ENCODE data around the gene UCP3. TPM values are rescaled to one million over a fixed set of nuclear protein-coding genes. Genes with fewer than 3 reads are reported as not detected.
"Not testable (repeated sequence)": the region's sequence is repeated elsewhere in the genome, so short reads cannot be mapped to it uniquely, and the experiment has no call there.

Gene UCP3
- total RNA-seq, 1 donor from 2014 or later: not detected

DNA sequence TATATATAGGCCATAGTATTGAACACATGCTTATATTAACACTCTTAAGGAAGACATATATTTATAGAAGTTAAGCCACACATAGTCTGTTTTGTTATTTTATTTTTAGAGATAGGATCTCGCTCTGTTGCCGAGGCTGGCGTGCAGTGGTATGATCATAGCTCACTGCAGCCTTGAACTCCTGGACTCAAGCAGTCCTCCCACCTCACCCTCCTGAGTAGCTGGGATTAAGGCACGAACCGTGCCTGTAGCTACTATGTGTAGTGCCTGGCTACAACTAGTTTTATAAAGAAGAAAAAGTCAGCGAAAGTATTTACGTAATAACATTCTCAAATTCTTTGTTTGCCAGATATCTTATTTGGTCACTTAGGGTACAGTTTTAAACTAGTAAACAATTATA is 20.7 kb downstream of the UCP3 start:
- no peak overlapping the region for H3K4me3 ChIP-seq
- DNase-seq (ENCODE audit: low spot score in 2 of 2): no peak
- no peaks in the 10 kb centered on the region for H3K27me3 ChIP-seq
- peaks cover 5 to 11% of the 10 kb centered on the region in 2 donors for H3K4me1 ChIP-seq
- H3K9me3 ChIP-seq: no peaks in the 10 kb centered on the region
- TF ChIP-seq, protein P1, sequence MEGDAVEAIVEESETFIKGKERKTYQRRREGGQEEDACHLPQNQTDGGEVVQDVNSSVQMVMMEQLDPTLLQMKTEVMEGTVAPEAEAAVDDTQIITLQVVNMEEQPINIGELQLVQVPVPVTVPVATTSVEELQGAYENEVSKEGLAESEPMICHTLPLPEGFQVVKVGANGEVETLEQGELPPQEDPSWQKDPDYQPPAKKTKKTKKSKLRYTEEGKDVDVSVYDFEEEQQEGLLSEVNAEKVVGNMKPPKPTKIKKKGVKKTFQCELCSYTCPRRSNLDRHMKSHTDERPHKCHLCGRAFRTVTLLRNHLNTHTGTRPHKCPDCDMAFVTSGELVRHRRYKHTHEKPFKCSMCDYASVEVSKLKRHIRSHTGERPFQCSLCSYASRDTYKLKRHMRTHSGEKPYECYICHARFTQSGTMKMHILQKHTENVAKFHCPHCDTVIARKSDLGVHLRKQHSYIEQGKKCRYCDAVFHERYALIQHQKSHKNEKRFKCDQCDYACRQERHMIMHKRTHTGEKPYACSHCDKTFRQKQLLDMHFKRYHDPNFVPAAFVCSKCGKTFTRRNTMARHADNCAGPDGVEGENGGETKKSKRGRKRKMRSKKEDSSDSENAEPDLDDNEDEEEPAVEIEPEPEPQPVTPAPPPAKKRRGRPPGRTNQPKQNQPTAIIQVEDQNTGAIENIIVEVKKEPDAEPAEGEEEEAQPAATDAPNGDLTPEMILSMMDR (IDR thresholded peaks at IDR 0.05): no peak
- no peak overlapping the region for H3K27ac ChIP-seq
- intact Hi-C loops (cut with DNase I): no loop called here
- H3K36me3 ChIP-seq: no peaks in the 10 kb centered on the region

DNA sequence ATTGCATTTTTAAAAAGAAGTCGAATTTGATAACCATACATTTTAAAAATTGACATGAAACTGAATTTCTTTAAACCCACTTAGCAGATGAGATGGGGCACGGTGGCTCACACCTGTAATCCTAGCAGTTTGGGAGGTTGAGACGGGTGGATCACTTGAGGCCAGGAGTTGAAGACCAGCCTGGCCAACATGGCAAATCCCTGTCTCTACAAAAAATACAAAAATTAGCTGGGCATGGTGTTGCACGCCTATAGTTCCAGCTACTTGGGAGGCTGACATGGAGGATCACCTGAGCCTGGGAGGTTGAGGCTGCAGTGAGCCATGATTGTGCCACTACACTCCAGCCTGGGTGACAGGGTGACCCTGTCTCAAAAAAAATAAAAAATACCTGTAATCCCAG is 23.2 kb downstream of the UCP3 start:
- H3K9me3 ChIP-seq: not testable (repeated sequence)

DNA sequence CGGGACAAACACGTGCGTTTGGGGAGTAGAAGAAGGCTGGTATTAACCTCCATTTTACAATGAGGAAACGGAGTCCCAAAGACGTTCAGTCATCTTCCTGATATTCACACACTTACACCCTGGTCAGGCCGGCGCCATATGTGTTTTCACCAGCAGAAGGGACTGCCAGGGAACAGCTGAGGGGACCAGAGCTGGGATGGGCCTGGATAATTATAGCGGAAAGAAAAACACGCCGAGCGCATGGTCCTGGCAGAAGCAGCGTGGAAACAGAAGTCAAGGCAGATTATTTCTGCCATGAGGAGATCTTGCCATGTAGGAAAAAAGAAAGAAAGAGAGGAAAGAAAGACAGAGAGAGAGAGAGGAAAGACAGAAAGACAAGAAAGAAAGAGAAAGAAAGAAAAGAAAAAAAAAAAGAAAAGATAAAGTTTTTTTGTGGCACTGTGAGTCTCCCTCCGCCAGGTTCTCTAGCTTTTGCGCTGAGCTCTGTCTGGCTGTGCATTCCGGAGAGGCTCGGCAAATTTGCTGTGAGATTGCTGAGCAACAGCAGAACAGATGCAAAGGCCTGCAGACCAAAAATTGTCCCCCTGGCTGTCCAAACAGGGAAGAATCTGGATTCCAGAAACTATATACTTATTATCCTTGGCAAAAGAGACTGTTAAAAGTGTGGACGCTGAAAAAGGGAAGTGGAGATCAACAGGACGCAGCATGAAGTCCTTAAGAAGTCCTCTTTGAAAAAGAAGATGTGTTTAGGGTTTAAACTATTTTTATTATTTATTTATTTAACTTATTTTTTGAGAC is 24.9 kb downstream of the UCP3 start:
- no peaks in the 10 kb centered on the region for H3K36me3 ChIP-seq
- DNase-seq (ENCODE audit: low spot score in 2 of 2): no peak
- no peaks in the 10 kb centered on the region for H3K27me3 ChIP-seq
- H3K4me1 ChIP-seq: peaks cover 5 to 15% of the 10 kb centered on the region in 2 donors
- peak overlapping the region; percentile 84 to 89 for H3K27ac ChIP-seq
- H3K4me3 ChIP-seq: peak overlapping the region; percentile 61 to 74
- TF ChIP-seq, protein P1 (IDR thresholded peaks at IDR 0.05): no peak
- H3K9me3 ChIP-seq: no peaks in the 10 kb centered on the region
- intact Hi-C loops (cut with DNase I): loop anchor here (2.0 to 5.0 kb wide), 4 partner anchors 107 to 387 kb away; partner anchors contain the start of genes C2CD3, COA4, FAM168A and PAAF1

More for the DNA sequence above, 23.2 kb downstream of the UCP3 start:
- intact Hi-C loops (cut with DNase I); H3K27me3 ChIP-seq; H3K27ac ChIP-seq; DNase-seq (ENCODE audit: low spot score in 2 of 2); H3K36me3 ChIP-seq; H3K4me3 ChIP-seq: not testable (repeated sequence)
- peaks cover 5 to 15% of the 10 kb centered on the region in 2 donors for H3K4me1 ChIP-seq

DNA sequence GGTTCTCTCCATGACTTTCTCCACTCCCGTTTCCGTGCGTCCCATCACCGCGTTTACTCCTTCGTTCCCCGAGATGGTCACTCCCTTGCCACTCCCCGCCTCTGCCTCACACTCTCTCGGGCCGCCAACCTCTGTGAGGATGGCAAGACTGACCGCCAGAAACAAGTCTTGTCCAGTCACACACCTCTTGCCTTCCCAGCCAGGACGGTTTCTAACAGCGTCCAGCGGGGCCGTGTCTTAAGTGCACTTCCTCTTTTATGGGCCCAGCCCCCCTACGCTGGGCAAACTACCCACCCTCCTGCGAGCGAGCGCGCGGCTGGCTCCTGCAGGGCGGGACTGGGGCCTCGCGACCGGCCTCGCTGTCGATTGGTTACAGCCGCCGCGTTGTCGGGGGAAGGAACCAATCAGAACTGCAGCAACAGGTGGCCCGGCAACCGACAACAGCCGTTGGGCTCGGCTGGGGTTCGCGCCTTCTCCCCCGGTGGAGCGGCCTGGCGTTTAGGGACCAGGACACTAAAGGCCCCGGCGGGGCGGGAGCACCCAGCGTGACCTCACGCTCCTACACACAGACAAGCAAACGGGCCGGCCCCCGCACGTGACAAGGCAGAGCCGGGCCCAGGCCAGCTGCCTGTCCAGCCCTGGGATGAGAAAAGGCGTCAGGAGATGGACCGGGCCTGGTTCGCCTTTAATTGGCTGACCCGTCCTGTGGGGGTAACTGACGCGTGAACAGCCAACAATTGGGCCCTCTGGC is 25.7 kb downstream of the UCP3 start:
- Histone ChIP-seq H3K27ac (peak overlapping the region; percentile 84 to 89), H3K4me1 (peaks cover 5 to 15% of the 10 kb centered on the region in 2 donors), H3K27me3 (no peaks in the 10 kb centered on the region), H3K9me3 (no peaks in the 10 kb centered on the region), H3K36me3 (peaks cover under 1 to 3% of the 10 kb centered on the region in 2 donors), H3K4me3 (peak overlapping the region; percentile 61 to 74)
- intact Hi-C loops (cut with DNase I): loop anchor here (2.0 to 5.0 kb wide), 4 partner anchors 106 to 386 kb away; partner anchors contain the start of genes C2CD3, COA4, FAM168A and PAAF1
- DNase-seq (ENCODE audit: low spot score in 2 of 2): peak; percentile 82 to 97
- TF ChIP-seq, protein P1 (IDR thresholded peaks at IDR 0.05): no peak

DNA sequence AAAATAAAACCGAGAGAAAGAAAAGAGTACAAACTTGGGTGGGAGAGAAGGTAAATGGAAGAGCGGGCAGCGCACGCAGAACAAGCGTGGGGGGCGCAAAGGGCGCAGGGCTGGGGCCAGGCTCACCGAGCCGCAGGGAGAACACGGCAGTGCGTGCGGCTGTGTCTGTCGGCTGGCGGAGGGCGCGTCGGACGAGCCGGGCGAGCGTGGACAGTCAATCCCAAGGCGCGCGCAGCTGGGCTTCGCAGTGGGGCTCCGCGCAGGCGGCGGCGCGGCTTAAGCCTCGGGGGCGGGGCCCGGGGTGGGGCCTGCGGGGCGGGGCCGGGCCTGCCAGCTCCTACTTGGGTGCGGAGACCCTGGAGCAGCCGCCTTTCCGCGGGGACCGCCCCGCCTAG is 26.3 kb downstream of the UCP3 start, which contains the start of gene UCP2:
Gene UCP2, minus strand, starts transcription at position 249 of the 395 bp plus-strand sequence. CDS start 4,465 bp downstream, outside the sequence.
- peak within 1 kb of the TSS; percentile 84 to 89 for H3K27ac ChIP-seq
- TF ChIP-seq, protein P1 (IDR thresholded peaks at IDR 0.05): no peak
- peak; percentile 30 to 91 for DNase-seq (ENCODE audit: low spot score in 2 of 2)
- no peaks in the 10 kb centered on the region for H3K9me3 ChIP-seq
- H3K27me3 ChIP-seq: no peaks in the 10 kb centered on the region
- peak within 1 kb of the TSS; percentile 61 to 74 for H3K4me3 ChIP-seq
- H3K4me1 ChIP-seq: peaks cover 5 to 15% of the 10 kb centered on the region in 2 donors
- H3K36me3 ChIP-seq: peaks cover 6 to 9% of the 10 kb centered on the region in 2 donors
- intact Hi-C loops (cut with DNase I): loop anchor here (2.0 to 5.0 kb wide), 4 partner anchors 106 to 385 kb away; partner anchors contain the start of genes C2CD3, COA4, FAM168A and PAAF1

Measured in ascending aorta (tissue), 2 donors.